SH-SY5Y (cell line): ENCODE measurements around the gene CRKL.

Experiments used
- GATA2 ChIP-seq: IDR thresholded peaks from 2 replicates; pipeline ENCODE4 v1.6.1; 2011; ENCODE audit warnings: mild to moderate bottlenecking, low read depth, low read length
- GATA3 ChIP-seq: IDR thresholded peaks from 2 replicates; pipeline ENCODE4 v1.6.1; 2011; ENCODE audit warnings: low read depth, mild to moderate bottlenecking, low read length, moderate library complexity

- no peak for TF ChIP-seq GATA2
- no peak for TF ChIP-seq GATA3
Measured at GRCh38 chr22:20978419-20978818, 61.2 kb downstream of the CRKL start.
